Suprapubic skin (tissue), 4 donors: Measurements from ENCODE around the gene NAALADL2. TPM values are rescaled to one million over a fixed set of nuclear protein-coding genes. Genes with fewer than 3 reads are reported as not detected.

ENCODE experiments used
- DNase-seq, 2 donors: peaks; one replicate each; pipeline ENCODE4 v3.0.0-alpha.2; 2019; ENCODE audit warnings: low spot score in 2 of 2
- H3K27ac ChIP-seq: fragments of 200-600 bp; sonication (generic); one replicate; pipeline ENCODE4 v1.5.1; 2019
- H3K27me3 ChIP-seq: fragments of 200-600 bp; sonication (generic); one replicate; pipeline ENCODE4 v1.5.1; 2019
- H3K36me3 ChIP-seq: fragments of 200-600 bp; sonication (generic); one replicate; pipeline ENCODE4 v1.5.1; 2019
- H3K4me1 ChIP-seq: fragments of 200-600 bp; sonication (generic); one replicate; pipeline ENCODE4 v1.5.1; 2019
- H3K4me3 ChIP-seq: fragments of 200-600 bp; sonication (generic); one replicate; pipeline ENCODE4 v1.5.1; 2019; ENCODE audit warnings: mild to moderate bottlenecking
- H3K9me3 ChIP-seq: fragments of 200-600 bp; sonication (generic); one replicate; pipeline ENCODE4 v1.5.1; 2019
- CTCF ChIP-seq, 2 donors: fragments of 200-600 bp in 1 of 2; fragments of 450-650 bp in 1 of 2; sonication (generic) in 1 of 2; IDR thresholded peaks; one replicate each; pipeline ENCODE4 v1.5.1; 2016 to 2019; ENCODE audit warnings: antibody characterized with exemption in 2 of 2, mild to moderate bottlenecking in 1 of 2, moderate library complexity in 1 of 2
- EP300 ChIP-seq: sonication (generic); formaldehyde crosslinking; IDR thresholded peaks from one replicate; pipeline ENCODE4 v1.6.1; 2017; ENCODE audit warnings: antibody characterized with exemption
- POLR2A ChIP-seq, 2 donors: fragments of 450-650 bp; IDR thresholded peaks; one replicate each; pipeline ENCODE4 v1.6.1; 2017; ENCODE audit warnings: antibody characterized with exemption in 2 of 2, mild to moderate bottlenecking in 2 of 2, moderate library complexity in 2 of 2
- POLR2AphosphoS5 ChIP-seq, 3 donors: sonication (generic); formaldehyde crosslinking; IDR thresholded peaks; one replicate each; pipeline ENCODE4 v1.6.1; 2017; ENCODE audit warnings: antibody characterized with exemption in 3 of 3
- WGBS: methylation state at CpG from one replicate; pipeline ENCODE4 v1.1.5; 2018; 5-methylcytosine and 5-hydroxymethylcytosine counted together
- total RNA-seq, 4 donors: library from RNA; depleted of rRNA; stranded (reverse); fragments of >200 nt; gene quantifications; one replicate each; pipeline ENCODE4 v1.1.0, GENCODE V29; 2016

The NAALADL2 gene
- total RNA-seq, 4 donors from 2014 or later: 4.0 to 10.5 (median 8.5) TPM

- no peak for DNase-seq
- Histone ChIP-seq H3K27me3 (no peaks in the 10 kb centered on the region), H3K27ac (no peak overlapping the region), H3K36me3 (no peaks in the 10 kb centered on the region), H3K4me3 (no peak overlapping the region), H3K9me3 (no peaks in the 10 kb centered on the region), H3K4me1 (no peaks in the 10 kb centered on the region)
- WGBS: 86% methylated on average over 4 of the region's 4 CpGs
- TF ChIP-seq EP300 (no peak), POLR2A (IDR thresholded peaks at IDR 0.05) (no peak), POLR2AphosphoS5 (IDR thresholded peaks at IDR 0.05) (no peak), CTCF (IDR thresholded peaks at IDR 0.05) (no peak)
Observed at GRCh38 chr3:175411405-175411804, 552.3 kb downstream of the NAALADL2 start.

GRCh38 chr3:175411946-175412345 lies 552.8 kb downstream of the NAALADL2 start:
- Histone ChIP-seq H3K9me3 (no peaks in the 10 kb centered on the region), H3K27ac (no peak overlapping the region), H3K4me3 (no peak overlapping the region), H3K36me3 (no peaks in the 10 kb centered on the region), H3K27me3 (no peaks in the 10 kb centered on the region), H3K4me1 (no peaks in the 10 kb centered on the region)
- DNase-seq: no peak
- WGBS: 80% methylated on average over 6 of the region's 6 CpGs
- no peak for TF ChIP-seq POLR2AphosphoS5 (IDR thresholded peaks at IDR 0.05)
- TF ChIP-seq CTCF (IDR thresholded peaks at IDR 0.05): no peak
- TF ChIP-seq EP300: no peak
- TF ChIP-seq POLR2A (IDR thresholded peaks at IDR 0.05): no peak

- no peak overlapping the region for H3K4me3 ChIP-seq
- no peak for DNase-seq
- 92% methylated on average over 4 of the region's 4 CpGs for WGBS
- H3K4me1 ChIP-seq: no peaks in the 10 kb centered on the region
- H3K36me3 ChIP-seq: no peaks in the 10 kb centered on the region
- TF ChIP-seq POLR2AphosphoS5 (IDR thresholded peaks at IDR 0.05) (no peak), POLR2A (IDR thresholded peaks at IDR 0.05) (no peak), EP300 (no peak), CTCF (IDR thresholded peaks at IDR 0.05) (no peak)
- H3K9me3 ChIP-seq: no peaks in the 10 kb centered on the region
- no peaks in the 10 kb centered on the region for H3K27me3 ChIP-seq
- no peak overlapping the region for H3K27ac ChIP-seq
Observed at GRCh38 chr3:175413926-175414325, 554.8 kb downstream of the NAALADL2 start.

GRCh38 chr3:175416600-175416999 lies 557.5 kb downstream of the NAALADL2 start:
- 95% methylated on average over 2 of the region's 2 CpGs for WGBS
- Histone ChIP-seq H3K36me3 (no peaks in the 10 kb centered on the region), H3K27me3 (no peaks in the 10 kb centered on the region), H3K9me3 (no peaks in the 10 kb centered on the region), H3K27ac (no peak overlapping the region), H3K4me3 (no peak overlapping the region), H3K4me1 (no peaks in the 10 kb centered on the region)
- no peak for DNase-seq
- TF ChIP-seq POLR2A (IDR thresholded peaks at IDR 0.05) (no peak), POLR2AphosphoS5 (IDR thresholded peaks at IDR 0.05) (no peak), CTCF (IDR thresholded peaks at IDR 0.05) (no peak), EP300 (no peak)

GRCh38 chr3:175417426-175417825 lies 558.3 kb downstream of the NAALADL2 start:
- H3K27me3 ChIP-seq: no peaks in the 10 kb centered on the region
- no peak overlapping the region for H3K4me3 ChIP-seq
- TF ChIP-seq POLR2A (IDR thresholded peaks at IDR 0.05) (no peak), EP300 (no peak)
- WGBS: 86% methylated on average over 1 of the region's 1 CpG
- DNase-seq: no peak
- no peak overlapping the region for H3K27ac ChIP-seq
- no peaks in the 10 kb centered on the region for H3K36me3 ChIP-seq
- no peaks in the 10 kb centered on the region for H3K4me1 ChIP-seq
- no peaks in the 10 kb centered on the region for H3K9me3 ChIP-seq

GRCh38 chr3:175421902-175422301 lies 562.8 kb downstream of the NAALADL2 start:
- DNase-seq: no peak

More at GRCh38 chr3:175421902-175422301, 562.8 kb downstream of the NAALADL2 start:
- H3K27me3 ChIP-seq: no peaks in the 10 kb centered on the region
- no peaks in the 10 kb centered on the region for H3K9me3 ChIP-seq
- TF ChIP-seq POLR2AphosphoS5 (IDR thresholded peaks at IDR 0.05) (no peak), EP300 (no peak), POLR2A (IDR thresholded peaks at IDR 0.05) (no peak), CTCF (IDR thresholded peaks at IDR 0.05) (no peak)
- 70% methylated on average over 2 of the region's 2 CpGs for WGBS
- no peaks in the 10 kb centered on the region for H3K36me3 ChIP-seq
- no peak overlapping the region for H3K27ac ChIP-seq
- H3K4me1 ChIP-seq: no peaks in the 10 kb centered on the region
- no peak overlapping the region for H3K4me3 ChIP-seq
